Hematopoietic multipotent progenitor cell treated with erythropoietin and hydrocortisone succinate and interleukin-3 and kit ligand, for 17 days (in vitro differentiated cells): Measurements from ENCODE around the gene CPNE1.

ENCODE experiments used
- DNase-seq: peaks from one replicate; pipeline ENCODE4 v3.0.0-alpha.2; 2015; ENCODE audit warnings: low spot score

CPNE1 gene

DNA sequence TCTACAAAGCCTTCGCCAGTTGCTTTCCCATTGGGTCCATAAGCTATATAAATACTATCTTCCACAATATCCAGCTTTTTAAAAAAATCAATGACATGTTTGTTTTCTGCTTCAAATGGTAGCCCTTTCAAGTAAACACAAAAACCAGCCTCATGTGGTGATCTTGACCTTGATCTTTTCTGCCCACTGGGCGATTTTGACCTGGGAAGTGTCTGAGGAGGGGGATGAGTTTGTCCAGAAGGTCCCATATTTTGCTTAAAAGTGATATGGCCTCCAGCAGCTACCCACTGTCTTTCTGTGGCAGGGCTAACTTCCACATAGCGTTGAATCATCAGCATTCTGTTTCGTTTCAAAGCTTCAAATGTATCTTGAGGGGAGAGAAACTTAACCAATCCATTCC lies 10.8 kb downstream of the CPNE1 start:
- DNase-seq = no peak

DNA sequence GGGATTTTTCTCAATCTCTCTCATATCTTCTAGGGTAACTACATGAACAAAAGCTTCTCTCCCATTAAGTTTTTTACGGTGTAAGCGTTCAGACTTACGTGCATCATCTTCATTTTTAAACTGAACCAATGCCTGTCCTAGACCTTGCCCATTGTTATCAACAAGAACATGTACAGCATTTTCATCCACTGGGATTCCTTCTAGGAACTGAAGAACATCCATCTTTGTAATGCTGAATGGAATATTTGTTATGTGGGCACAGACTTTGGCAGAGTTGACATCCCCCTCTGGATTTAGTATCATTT lies 11.3 kb downstream of the CPNE1 start:
- DNase-seq = no peak

DNA sequence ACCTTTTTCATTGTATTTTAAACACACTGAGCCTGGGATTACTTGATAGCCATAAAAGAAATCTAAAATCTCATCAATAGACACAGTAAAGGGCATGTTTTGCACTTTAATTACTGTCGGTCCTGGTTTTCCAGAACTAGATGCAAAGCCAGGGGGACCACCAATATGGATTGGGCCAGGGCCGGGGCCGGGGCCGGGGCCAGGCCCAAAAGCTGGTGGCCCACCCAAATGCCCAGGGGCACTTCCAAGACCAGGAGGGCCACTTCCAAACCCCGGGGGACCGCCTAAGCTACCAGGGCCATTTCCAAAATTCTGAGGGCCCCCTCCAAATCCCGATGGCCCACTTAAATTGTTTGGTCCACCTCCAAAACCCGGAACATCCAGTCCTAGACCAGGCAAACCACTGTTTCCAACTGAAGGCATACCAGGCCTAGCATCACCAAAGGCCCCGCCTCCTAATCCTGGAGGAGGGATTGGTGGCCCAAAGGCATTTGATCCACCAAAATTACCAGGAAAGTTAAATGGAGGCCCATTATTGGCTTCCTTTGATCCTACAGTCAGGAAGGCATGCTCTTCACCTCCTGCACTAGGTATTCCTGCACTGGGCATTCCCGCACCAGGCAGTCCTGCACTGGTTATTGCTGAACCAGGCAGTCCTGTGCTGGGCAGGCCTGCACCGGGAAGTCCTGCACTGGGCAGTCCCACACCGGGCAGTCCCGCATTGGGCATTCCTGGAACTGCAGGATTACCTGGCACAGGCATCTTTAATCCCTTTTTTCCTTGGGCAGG lies 11.9 kb downstream of the CPNE1 start:
- no peak for DNase-seq

DNA sequence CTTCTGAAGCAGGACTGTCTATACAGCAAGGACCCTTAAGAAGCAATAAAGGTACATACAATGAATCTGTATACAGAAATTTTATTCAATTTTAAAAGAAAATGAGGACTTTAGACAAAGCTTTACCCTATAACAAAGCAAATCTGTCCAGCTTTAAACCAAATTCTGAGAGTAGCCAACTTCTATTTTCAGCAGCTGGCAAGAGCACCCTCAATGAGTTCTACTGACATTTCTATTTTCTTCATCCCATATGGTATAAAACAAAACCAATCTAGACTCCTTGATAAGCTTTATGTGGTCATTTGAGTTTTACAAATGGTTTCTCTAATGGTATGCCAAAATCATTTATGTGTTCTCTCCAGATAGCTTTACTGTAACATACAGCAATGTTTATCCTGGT lies 12.7 kb downstream of the CPNE1 start:
- no peak for DNase-seq

DNA sequence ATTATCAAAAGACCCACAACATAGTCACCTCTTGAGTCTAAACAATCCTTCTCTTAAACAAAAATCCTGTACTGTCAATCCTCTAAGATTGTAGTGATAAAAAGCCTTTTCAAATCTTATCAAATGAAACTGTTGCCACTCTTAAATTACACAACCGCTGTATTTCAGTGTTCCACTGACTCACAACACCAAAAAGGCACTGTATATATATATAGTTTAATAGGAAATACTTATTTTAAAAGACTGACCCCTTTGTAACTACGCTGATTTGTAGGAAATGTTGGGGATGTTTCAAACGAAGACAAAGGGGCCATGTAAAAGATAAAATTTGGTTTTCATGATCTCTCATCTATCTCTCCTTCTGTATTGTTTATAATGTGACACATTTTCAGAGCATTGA lies 14.1 kb downstream of the CPNE1 start:
- DNase-seq = no peak

DNA sequence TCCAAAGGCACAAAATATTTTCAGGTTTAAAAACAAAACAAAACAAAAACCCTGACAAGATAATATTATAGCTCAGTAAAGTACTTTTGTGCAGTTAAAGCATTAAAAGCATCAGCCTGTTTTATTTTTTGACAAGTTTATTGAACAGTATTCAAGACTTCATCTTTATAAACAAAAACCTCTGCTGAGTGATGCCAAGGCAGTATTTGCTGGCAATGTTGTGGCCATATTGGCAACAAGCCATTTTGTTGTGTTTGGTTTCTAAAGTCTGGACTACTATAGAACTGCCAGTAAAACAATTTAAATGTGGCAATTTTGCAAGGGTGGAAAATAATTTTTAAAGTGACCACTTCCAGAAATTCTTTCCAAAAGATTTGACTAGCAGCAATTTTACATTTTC lies 15.9 kb downstream of the CPNE1 start:
- DNase-seq = peak; percentile 38

DNA sequence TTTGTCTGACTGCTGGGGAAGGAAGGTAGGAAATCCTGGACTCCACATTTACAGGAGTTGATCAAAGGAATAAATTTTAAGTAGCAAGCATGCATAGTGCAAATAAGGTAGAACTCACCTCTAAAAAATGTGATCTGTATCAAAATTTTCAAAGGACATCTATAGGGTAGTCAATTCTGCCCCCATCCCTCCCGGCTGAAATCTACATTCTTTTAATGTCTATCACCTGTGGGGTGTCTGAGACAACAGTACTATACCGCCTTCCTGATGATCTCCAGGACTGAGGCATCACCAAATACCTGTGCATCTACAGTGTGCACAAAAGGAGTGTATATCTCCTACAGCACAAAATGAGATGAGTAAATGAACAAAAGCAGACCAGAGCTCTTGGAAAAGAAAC lies 19.9 kb downstream of the CPNE1 start:
- no peak for DNase-seq

DNA sequence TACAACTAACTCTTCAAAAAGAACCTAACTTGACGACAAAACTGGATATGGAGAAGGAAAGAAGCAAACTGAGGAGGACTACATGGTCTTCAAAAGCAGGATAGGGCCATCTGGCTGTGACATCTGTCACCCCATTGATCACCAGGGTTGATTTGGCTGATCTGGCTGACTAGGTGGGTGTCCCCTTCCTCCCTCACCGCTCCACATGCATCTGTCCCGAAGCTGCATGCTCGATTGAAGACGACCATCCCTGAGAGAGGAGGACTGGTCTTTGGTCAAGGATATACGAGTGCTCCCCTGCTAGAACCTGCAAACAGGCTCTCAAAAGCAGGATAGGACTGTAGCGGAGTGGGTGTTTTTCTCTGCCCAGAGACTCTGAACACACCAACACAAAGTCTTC lies 21.7 kb downstream of the CPNE1 start:
- no peak for DNase-seq

DNA sequence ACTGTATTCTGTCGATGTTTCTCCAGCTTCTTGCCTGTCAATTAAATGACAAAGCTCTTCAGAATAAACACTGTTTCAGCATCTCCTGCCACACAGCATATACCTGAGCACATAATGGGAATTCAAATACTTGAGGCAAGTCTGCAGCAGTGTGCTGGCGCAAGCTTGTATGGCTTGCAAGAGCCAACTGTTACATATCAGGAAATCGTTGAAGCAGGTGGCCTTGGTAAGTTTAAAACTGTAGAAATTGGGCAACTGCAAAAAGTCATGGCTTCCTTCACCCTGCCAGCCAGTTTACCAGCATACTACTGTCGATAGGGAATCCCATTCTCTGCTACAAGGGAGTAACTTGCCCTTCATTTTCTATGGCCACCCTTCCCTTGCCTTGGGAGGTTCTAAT lies 23.0 kb downstream of the CPNE1 start:
- no peak for DNase-seq

DNA sequence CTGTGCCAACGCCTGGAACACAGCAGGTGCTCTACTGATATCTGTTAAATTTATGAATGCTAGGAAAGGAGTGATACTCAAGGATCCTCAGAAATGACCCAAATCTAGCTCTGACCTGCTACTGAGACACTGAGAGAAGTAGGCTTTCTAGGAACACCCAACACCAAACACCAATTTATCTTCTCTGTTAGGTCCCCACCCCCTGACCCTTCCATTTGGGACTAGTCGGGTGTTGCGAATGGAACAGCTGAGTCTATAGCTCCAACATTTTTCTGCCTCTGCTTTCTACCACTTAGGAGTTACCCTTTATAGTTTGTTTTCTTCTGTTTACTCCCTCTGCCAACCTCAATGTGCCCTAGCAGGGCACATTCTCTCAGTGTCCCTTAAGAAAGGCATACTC lies 24.0 kb downstream of the CPNE1 start:
- DNase-seq = no peak

DNA sequence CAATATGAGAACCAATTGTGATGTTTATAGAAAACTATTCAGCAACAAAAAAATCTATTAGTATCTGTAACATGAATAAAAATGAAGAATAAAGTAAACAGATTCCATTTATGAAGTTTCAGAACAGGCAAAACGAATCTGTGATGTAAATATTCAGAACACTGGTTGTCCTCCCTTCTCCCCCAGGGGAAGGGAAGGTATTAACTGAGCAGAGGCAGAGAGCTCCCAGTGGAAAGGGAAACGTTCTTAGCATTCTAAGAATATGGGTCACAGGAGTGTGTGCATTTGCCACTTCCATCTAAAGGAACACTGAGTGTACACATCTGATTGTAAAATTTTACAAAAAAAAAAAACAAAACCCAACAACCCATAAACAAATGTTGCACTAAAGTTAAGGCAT lies 25.9 kb downstream of the CPNE1 start:
- DNase-seq = no peak

DNA sequence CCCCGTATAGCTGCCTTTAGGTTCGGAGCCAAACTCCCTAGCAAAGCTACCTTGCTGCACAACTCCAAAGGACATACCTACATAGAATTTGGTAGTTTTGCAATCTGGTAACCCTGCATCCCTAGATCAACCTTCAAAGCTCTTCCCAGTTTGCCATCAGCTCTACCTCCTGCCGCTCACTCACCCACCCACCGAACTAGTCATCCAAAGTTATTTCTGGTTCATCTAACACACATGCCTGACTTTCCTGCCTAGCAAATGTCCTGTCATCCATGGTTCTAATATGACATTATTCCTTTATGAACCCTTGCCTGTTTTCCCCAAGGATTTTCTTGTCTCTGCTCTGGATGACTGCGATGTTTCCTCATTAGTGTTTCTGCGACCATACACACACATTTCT lies 27.4 kb downstream of the CPNE1 start:
- no peak for DNase-seq

DNA sequence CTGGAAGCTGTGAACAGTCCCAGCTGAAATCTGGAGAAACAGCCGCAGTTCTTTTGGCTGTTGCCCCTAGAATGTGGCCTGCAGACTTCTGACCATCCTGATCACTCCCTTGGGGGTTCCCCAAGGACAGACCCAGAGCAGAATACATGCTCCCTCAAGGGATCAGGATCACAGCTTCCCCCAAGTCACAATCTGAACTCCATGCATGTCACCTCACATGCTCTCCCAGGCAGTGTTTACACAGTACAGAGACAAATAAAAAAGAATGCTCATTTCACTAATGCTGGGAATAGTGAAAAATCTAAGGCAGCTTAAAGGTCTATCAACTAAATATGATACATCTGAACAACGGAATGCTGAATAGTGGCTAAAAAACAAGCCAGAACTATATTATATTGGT lies 28.6 kb downstream of the CPNE1 start:
- no peak for DNase-seq

DNA sequence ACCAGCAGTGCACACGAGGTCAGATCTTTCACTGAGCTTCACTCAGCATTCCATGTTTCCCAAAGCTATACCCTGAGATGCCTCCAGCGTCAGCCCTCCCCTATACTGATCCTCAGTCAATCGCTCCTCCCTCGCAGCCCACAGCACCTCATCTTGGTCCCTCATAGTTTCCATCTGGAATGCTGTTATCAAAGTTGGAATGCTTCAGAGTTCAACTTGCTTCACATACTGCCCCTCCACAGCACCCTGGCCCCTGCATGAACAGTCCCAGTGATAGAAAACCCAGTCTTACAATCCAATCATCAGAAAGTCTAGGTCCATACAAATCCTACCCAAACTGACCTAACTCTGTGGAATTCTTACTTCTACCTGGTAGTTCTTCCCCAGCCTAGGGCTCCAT lies 29.0 kb downstream of the CPNE1 start:
- DNase-seq = no peak

DNA sequence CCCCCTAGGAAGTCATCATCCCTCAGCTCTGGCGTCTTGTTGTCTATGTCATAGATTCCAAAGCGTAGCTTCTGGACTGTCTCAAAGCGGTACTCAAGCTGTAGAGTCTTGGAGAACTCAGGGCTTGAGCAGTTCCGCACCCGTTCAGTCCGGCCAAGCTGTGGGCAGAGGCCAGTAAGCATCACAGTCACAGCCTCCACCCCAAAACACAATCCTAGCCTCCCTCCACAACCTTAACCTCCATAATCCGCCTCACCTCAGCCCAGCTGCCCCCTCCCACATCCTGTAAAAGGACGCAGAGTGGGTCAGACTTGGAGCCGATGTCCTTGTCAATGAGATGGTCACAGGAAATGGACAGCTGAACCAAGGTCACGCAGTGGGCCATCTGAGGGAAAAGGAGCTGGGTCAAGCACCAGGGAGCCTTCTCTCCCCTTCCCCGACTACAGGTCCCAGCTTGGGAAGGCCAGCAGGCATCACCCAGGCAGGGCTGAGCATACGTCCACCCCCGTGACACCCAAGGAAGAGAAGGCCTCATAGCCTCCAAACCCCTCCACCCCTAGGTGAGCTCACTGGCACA lies 32.1 kb downstream of the CPNE1 start:
- no peak for DNase-seq

DNA sequence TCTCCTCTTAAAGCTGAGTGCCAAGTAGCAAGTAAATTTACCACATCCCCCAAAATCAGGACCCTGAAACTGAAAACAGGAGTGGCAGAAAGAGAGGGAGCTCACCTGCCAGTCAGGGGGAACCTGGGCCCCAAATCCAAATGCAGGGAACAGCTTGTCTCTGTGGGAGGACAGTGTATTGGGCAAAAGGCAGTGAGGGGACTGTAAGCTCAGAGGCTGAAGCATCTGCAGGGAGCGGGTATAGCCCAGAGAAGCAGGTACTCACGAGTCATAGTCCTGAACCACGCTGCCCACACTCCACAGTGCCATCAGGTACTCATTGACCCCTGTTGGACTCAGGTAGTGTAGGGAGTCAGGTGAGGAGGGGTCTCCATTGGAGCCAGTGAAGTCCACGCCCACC lies 34.1 kb downstream of the CPNE1 start:
- DNase-seq = no peak

DNA sequence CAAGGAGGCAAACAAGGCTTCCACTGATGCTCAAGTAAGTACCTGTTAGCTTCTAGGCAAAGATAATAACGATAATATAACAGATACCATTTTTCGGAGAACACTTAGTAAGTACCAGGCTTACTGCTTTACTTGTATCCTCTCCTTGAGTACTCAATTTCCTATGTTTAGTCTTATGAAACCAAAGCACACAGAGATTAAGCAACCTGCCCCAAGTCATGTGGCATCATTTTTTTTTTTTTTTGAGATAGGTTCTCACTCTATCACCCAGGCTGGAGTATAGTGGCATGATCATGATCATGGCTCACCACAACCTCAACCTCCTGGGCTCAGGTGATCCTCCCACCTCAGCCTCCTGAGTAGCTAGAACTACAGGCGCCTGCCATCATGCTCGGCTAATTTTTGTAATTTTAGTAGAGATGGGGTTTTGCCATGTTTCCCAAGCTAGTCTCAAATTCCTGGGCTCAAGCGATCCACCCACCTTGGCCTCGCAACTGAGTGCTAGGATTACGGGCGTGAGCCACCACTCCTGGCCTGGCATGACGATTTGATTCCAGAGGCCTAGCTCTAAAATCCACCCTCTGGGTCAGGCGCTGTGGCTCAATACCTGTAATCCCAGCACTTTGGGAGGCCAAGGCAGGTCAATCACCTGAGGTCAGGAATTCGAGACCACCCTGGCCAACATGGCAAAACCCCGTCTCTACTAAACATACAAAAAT lies 35.1 kb downstream of the CPNE1 start:
- no peak for DNase-seq

DNA sequence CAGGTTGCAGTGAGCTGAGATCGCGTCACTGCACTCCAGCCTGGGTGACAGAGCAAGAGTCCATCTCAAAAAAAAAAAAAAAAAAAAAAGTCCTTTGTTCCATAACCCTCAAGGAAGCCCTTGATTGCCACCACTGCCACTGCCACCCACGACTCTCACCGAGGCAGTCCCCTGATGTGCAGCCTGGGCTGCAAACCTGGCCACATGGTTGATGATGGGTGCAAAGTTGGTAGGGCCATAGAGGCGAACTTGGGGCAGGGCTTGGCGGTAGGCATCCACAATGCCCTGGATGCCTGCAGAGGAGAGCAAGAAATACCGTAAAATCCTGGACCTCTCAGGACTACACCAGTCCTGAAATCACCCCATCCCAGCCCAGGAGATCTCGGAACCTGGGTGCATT lies 37.6 kb downstream of the CPNE1 start:
- no peak for DNase-seq

DNA sequence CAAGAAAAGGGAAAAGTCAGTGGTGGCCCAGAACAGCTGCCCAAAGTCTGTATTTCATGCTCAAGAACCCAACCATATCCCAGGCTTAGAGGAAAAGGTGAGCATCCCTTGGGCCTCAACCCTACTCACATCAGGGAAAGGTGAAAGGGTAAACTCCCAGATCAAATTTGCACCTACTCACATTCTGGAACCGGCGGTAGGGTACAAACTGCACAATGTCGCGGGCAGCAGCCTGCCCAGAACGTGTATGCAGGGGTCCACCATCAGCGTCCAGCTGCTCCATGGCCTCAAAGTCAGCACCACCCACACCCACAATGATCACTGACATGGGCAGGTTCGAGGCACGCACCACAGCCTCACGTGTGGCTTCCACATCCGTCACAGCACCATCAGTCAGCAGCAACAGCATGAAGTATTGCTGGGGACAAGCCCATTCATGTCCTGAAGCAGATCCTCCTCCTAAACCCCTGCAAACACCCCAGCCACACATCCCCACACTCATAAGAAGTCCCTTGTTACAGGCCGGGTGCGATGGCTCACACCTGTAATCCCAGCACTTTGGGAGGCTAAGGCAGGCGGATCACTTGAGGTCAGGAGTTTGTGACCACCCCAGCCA lies 38.2 kb downstream of the CPNE1 start:
- no peak for DNase-seq

DNA sequence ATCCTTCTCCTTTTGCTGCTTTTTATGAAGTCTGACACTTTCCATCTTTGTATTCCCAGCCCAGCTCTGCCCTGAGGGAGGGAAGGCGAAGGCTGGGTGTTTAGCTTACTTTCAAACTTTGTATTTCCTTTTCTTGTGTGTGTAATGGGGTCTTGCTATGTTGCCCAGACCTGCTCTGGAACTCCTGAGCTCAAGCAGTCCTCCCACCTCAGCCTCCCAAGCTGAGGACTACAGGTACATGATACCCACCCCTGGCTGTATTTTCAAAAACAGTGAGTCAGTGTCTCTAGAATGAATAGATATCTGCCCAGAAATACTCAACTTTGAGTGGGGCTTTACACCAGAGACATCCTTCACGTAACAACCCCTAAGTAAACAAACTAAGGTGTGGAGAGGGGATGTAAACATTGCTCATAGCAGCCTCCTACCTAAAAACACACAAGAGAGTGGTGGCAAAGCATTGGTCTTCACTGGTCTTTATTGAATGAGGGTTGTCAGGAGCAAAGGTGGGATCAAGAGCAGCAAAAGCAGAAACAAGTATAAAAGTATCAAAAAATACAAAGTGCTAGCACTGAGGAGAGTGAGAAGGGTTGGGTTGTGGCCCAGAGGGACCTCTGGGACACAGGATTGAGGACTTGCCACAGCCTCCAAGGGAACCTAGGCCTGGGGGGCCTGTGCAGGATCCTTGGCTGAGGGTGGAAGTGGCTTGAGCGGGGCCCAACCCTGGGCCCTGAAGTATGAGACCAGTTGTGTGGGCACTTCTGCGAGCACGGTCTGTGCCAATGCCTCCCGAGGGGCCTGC lies 38.9 kb downstream of the CPNE1 start:
- no peak for DNase-seq

DNA sequence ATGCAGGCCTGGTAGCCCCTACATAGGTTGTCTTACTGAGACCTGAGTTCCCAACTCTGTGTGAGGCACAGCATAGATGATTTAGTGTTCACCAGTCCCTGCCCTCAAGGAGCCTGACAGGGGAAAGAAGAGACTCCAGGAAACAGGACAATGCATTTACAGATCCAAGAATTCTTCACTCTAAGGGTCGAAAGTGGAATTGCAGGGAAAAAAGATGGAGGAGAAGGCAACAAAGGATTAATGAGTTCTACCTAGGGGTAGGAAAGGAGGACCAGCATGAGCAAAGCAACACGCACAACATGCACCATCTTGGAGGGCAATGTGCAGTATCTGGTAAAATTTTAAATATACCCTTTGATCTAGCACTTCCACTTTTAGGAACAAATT lies 43.1 kb downstream of the CPNE1 start:
- no peak for DNase-seq

DNA sequence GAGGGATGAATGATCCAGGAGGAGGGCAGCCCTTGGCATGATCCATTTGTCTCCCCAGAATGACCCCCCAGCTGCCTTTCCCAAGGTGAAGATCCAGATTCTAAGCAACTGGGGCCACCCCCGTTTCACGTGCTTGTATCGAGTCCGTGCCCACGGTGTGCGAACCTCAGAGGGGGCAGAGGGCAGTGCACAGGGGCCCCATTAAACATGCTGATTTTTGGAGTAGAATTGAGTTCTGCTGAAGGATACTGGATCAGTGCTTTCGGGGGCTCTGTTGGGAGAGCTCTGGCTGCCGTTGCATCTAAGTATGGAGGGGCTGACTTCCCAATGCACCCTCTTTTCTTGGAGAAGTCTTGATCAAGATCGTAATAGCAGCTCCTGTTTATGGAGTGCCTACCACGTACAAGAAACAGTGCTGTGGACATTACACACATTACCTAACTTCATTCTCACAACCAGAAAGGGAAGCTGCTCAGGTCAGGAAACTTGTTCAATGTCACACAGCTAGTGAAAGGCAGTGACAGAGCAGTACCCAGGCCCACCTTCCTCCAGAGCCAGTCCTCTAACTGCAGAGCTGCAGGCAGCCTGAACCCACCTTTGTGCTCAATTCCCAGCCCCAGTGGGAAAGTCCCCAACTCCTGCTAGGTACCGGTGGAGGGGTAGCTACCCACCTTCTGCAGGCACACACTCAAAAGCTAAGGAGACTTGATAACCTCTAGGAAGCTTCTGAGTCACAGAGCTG lies 43.7 kb downstream of the CPNE1 start:
- no peak for DNase-seq
